HG03457 (cell line): ENCODE measurements around the gene TRIM59.
A peak's percentile ranks its signal among the peaks of the same experiment; 100 is the strongest.
"Not testable (repeated sequence)": the region's sequence is repeated elsewhere in the genome, so short reads cannot be mapped to it uniquely, and the experiment has no call there.

ENCODE experiments used
- ATAC-seq: cut with Tn5 transposase; IDR thresholded peaks from one replicate; pipeline ENCODE4 v1.9.1; 2021; ENCODE audit warnings: moderate number of reproducible peaks; ENCODE audit not compliant: unreplicated experiment

The TRIM59 gene

DNA sequence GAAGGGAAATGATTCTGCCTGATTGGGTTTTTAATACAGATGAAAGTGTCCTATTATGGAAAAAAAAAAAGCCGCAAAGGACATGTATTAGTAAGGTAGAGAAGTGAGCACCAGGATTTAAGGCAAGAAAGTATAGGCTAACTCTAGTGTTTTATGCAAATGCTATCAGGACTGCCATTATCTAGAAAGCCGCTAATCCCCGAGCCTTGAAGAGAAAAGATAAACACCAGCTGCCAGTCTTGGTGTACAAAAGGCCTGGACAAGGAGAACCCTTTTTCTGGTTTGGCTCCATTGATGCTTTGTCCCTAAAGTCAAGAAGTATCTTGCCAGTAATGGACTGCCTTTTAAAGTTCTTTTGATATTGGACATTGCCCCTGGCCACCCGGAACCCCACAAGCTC, 8.6 kb upstream of the TRIM59 start:
- no peak for ATAC-seq

- no peak for ATAC-seq
Measured at GRCh38 chr3:160455846-160456245, 6.3 kb upstream of the TRIM59 start.

DNA sequence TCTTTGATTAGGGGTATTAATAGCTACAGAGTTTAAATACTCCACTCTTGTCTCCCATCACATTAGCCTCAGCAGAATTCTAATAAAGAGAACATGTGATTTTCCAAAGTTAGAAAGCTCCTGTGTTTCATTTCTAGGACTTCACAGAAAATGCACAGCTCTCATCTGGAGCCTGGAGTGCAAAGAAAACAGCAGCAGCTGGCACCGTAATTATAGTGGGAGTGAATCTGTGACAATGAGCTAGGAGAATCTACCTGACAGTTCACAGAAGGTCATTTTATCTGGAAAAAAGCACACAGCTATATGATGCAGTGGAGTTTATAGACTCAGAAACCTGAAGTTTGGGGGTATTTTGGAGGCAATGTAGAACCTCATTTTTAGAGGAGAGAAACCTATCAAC, 5.4 kb upstream of the TRIM59 start:
- no peak for ATAC-seq

- ATAC-seq, result not testable (repeated sequence)
Measured at GRCh38 chr3:160452251-160452650, 2.7 kb upstream of the TRIM59 start.

- ATAC-seq, result no peak
Measured at GRCh38 chr3:160451602-160452001, 2.0 kb upstream of the TRIM59 start.

- ATAC-seq, result no peak
Measured at GRCh38 chr3:160450846-160451245, 1.3 kb upstream of the TRIM59 start.

DNA sequence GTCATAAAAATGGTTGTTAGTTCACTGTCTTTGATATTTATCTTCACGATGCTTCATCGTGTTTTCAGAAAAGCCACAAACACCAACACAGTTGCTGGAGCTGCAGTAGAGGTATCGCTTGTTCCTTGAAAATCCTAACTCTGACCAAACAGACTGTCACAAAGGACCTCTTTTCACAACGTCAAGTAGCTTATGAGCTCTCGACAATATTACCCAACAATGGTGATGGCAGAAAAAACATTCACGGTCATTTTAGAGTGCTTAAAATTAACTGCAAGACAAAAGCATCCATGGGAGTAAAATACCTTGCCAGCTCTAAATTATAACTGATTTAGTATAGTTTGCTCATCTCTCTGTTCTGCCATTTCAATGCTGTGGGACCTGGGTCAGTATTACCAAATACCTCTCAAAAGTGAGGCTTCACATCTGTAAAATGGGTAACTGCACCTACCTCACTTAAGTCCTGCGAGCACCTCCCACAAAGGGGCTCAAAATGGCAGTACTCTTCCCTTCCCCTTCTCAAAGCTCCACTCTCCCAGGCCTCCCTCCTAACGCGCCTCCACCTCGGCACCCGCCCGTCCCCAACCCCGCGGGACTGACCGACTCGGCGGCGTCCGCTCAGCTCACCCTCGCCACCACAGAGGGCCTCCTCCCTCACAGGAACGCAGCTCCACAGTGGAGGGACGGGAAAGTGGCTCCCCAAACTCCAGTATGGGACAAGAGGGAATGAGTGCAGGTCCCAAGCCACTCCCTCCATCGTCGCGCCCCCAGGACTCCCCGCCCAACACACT, 546 bp downstream of the TRIM59 start:
- ATAC-seq, result peak; percentile 36

GRCh38 chr3:160447544-160447943, 2.0 kb downstream of the TRIM59 start:
- ATAC-seq, result no peak

DNA sequence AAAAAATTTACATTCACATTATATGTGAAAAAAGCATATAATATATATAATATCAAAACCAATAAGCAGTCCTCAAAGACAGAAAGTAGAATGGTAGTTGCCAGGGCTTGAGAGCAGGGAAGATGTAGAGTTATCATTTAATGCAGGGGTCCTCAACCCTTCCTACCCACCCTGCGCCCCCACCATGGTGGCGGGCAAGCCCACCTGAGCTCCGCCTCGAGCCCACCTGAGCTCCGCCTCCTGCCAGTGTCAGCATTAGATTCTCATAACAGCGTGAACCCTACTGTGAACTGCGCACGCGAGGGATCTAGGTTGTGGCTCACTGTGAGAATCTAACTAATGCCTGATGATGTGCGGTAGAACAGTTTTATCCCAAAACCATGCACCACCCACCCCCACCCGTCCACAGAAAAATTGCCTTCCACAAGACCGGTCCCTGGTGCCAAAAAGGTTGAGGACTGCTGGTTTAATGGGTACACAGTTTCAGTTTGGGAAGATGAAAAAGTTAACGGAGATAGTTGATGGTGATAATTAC, 3.0 kb downstream of the TRIM59 start:
- no peak for ATAC-seq

- no peak for ATAC-seq
Measured at GRCh38 chr3:160445854-160446253, 3.7 kb downstream of the TRIM59 start.

DNA sequence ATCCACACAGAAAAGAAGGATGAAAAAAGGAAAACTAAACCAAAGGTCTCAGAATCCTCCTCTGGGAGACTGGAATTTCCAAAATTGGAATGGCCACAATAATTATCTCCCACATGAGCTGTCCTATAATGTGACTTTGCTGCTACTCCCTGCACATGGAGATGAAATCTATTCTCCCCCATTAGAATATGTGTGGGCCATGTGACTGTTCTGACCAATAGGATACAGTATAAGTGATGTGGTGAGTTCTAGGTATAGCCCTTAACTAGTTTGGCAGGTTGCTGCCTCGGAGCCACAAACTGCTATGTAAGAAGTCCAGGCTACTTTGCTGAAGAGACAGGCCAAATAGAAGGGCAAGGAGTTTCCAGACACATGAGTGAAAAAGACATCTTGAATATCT, 5.2 kb downstream of the TRIM59 start:
- no peak for ATAC-seq

DNA sequence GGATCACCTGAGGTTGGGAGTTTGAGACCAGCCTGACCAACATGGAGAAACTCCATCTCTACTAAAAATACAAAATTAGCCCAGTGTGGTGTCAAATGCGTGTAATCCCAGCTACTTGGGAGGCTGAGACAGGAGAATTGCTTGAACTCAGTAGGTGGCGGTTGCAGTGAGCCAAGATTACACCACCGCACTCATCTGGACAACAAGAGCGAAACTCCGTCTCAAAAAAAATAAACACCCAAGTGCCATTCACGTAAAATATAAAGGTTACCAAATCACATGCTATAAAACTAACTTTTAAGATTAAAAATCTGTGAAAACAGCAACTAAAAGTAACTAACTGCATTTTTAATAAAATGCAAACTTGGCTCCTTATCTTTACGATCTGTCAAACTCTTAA, 8.9 kb downstream of the TRIM59 start:
- no peak for ATAC-seq

GRCh38 chr3:160437083-160437455, 12.5 kb downstream of the TRIM59 start:
- no peak for ATAC-seq

- ATAC-seq, result no peak
Measured at GRCh38 chr3:160435747-160436146, 13.8 kb downstream of the TRIM59 start.

DNA sequence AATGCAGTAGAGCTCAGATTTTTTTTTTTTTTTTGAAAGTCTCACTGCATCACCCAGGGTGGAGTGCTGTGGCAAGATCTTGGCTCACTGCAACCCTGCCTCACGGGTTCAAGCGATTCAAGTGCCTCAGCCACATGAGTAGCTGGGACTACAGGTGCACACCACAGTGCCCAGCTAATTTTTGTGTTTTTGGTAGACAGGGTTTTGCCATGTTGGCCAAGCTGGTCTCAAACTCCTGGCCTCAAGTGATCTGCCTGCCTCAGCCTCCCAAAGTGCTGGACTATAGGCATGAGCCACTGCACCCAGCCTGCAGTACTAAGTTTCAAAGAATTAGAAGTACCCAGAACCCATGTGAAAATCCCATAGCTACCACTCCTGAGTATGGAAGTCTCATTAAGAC, 14.5 kb downstream of the TRIM59 start:
- ATAC-seq, result no peak

- ATAC-seq, result no peak
Measured at GRCh38 chr3:160434071-160434470, 15.5 kb downstream of the TRIM59 start.

DNA sequence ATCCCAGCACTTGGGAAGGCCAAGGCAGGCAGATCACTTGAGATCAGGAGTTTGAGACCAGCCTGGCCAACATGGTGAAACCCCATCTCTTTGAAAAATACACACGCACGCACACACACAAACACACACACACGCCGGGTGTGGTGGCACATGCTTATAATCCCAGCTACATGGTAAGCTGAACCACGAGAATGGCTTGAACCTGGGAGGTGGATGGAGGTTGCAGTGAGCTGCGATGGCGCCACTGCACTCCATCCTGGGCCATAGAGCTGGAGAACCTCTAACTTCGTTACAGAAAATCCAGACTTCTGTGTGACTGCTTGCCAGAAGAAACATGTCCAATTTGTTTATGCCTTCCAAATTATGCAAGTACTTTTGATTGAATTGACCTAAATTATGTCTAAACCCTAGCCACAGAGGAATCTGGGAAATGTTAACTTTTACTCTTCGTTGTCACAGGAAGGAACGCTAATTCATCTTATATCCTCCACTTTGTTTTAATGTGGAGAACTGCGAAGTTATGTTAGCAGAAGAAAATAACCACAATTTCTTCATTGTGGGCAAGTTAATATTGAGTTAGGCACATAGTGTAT, 21.7 kb downstream of the TRIM59 start:
- ATAC-seq, result no peak

GRCh38 chr3:160417311-160417710, 32.3 kb downstream of the TRIM59 start:
- ATAC-seq, result no peak

DNA sequence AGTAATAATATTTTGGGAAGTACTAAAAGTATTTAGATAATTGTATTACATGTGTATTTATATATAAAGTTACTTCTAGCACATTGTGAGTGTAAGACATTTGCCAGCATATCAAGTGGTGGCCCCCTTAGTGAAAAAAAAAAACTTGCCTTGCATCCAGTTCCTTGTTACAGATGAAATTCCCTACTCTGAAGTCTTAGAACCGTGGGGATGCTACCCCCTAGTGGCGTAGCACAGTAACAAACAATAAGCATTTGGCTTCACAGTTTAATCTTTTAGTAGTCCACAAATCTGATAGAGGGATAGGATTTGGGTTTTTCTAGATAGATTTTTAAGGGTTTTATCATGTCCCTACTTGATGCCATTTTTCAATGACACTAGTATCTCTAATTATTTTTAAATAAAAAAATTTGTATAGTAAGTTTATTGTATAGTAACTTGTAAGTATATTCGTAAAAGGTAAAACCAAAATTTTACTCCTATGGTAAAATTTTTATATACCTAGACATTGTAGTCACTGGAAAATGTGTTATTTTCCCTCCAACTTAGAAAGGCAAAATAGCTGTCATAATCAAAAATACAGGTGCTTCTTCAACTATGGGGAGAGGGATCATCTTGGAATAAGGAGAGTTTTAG, 35.9 kb downstream of the TRIM59 start:
- no peak for ATAC-seq

GRCh38 chr3:160412477-160412876, 37.1 kb downstream of the TRIM59 start:
- ATAC-seq, result no peak

- no peak for ATAC-seq
Measured at GRCh38 chr3:160409812-160410610, 39.6 kb downstream of the TRIM59 start.
